Astrocyte (in vitro differentiated cells and primary cell): ENCODE measurements around the gene GREM2.

Experiments
- EZH2 ChIP-seq: IDR thresholded peaks from 2 replicates; pipeline ENCODE4 v1.6.1; 2012; ENCODE audit warnings: mild to moderate bottlenecking, low read length, inconsistent platforms; ENCODE audit not compliant: insufficient read depth
- TF ChIP-seq, protein P1 (sequence below): IDR thresholded peaks from 2 replicates; pipeline ENCODE4 v1.5.1; 2011; ENCODE audit warnings: low read depth, mild to moderate bottlenecking, inconsistent platforms, low read length, moderate library complexity; ENCODE audit not compliant: insufficient read depth

DNA sequence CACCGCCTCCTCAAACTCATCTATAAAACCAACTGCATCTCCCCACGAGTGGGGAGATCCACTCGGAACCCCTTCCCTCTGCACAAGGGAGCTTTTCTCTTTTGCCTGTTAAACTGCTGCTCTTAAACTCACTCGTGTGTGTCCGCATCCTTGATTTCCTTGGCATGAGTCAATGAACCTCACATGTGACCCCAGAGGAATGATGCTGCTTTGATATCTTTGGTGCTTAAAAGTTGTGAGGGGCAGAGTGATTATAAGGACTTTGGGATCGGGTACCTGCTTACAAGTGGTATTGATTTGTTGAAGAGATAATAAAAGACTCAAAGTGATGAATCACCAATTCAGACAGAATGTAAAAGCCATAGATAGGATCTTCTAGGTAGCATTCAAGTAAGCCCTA lies 125.3 kb downstream of the GREM2 start:
- TF ChIP-seq, protein P1, sequence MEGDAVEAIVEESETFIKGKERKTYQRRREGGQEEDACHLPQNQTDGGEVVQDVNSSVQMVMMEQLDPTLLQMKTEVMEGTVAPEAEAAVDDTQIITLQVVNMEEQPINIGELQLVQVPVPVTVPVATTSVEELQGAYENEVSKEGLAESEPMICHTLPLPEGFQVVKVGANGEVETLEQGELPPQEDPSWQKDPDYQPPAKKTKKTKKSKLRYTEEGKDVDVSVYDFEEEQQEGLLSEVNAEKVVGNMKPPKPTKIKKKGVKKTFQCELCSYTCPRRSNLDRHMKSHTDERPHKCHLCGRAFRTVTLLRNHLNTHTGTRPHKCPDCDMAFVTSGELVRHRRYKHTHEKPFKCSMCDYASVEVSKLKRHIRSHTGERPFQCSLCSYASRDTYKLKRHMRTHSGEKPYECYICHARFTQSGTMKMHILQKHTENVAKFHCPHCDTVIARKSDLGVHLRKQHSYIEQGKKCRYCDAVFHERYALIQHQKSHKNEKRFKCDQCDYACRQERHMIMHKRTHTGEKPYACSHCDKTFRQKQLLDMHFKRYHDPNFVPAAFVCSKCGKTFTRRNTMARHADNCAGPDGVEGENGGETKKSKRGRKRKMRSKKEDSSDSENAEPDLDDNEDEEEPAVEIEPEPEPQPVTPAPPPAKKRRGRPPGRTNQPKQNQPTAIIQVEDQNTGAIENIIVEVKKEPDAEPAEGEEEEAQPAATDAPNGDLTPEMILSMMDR = no peak
- no peak for TF ChIP-seq EZH2
